Measurements from ENCODE around the gene CASKIN1.

The CASKIN1 gene

GRCh38 chr16:2190659-2191445, 5.6 kb downstream of the CASKIN1 start:
- DNase-seq: no peak

GRCh38 chr16:2190002-2190658, 6.3 kb downstream of the CASKIN1 start:
- DNase-seq: no peak

GRCh38 chr16:2189252-2189893, 7.0 kb downstream of the CASKIN1 start:
- no peak for DNase-seq

- no peak for DNase-seq
Observed at GRCh38 chr16:2188395-2188794, 8.0 kb downstream of the CASKIN1 start.

GRCh38 chr16:2187212-2187611, 9.2 kb downstream of the CASKIN1 start:
- no peak for DNase-seq

GRCh38 chr16:2186505-2186904, 9.9 kb downstream of the CASKIN1 start:
- no peak for DNase-seq

- no peak for DNase-seq
Observed at GRCh38 chr16:2186064-2186463, 10.3 kb downstream of the CASKIN1 start.

GRCh38 chr16:2184962-2185361, 11.4 kb downstream of the CASKIN1 start:
- DNase-seq: no peak

GRCh38 chr16:2184346-2184745, 12.1 kb downstream of the CASKIN1 start:
- no peak for DNase-seq

GRCh38 chr16:2183671-2184070, 12.7 kb downstream of the CASKIN1 start:
- DNase-seq: no peak

GRCh38 chr16:2181952-2182351, 14.5 kb downstream of the CASKIN1 start:
- no peak for DNase-seq

GRCh38 chr16:2180962-2181923, 15.2 kb downstream of the CASKIN1 start:
- no peak for DNase-seq

GRCh38 chr16:2180461-2180860, 15.9 kb downstream of the CASKIN1 start:
- no peak for DNase-seq

- DNase-seq: no peak
Observed at GRCh38 chr16:2179576-2179975, 16.8 kb downstream of the CASKIN1 start.

- no peak for DNase-seq
Observed at GRCh38 chr16:2179107-2179501, 17.3 kb downstream of the CASKIN1 start.

GRCh38 chr16:2178321-2179106, 17.9 kb downstream of the CASKIN1 start:
- peak; percentile 15 for DNase-seq

GRCh38 chr16:2177561-2177960, 18.8 kb downstream of the CASKIN1 start:
- DNase-seq: no peak

GRCh38 chr16:2177101-2177500, 19.3 kb downstream of the CASKIN1 start:
- DNase-seq: no peak

- DNase-seq: no peak
Observed at GRCh38 chr16:2176047-2176446, 20.4 kb downstream of the CASKIN1 start.

GRCh38 chr16:2175454-2175853, 21.0 kb downstream of the CASKIN1 start:
- DNase-seq: no peak

GRCh38 chr16:2174396-2175131, 21.8 kb downstream of the CASKIN1 start:
- no peak for DNase-seq
